Neural progenitor cell (in vitro differentiated cells): Measurements from ENCODE around the gene RAVER2. TPM values are rescaled to one million over a fixed set of nuclear protein-coding genes. Genes with fewer than 3 reads are reported as not detected.

Source experiments
- DNase-seq: peaks from one replicate; pipeline ENCODE4 v3.0.0-alpha.2; 2016; ENCODE audit warnings: low spot score
- H2AFZ ChIP-seq: fragments of 200-600 bp; sonication (generic); replicated peaks from 2 replicates; pipeline ENCODE4 v1.6.1; 2016; ENCODE audit warnings: antibody characterized with exemption
- H3F3A ChIP-seq: fragments of 200-600 bp; sonication (generic); 2 replicates; pipeline ENCODE4 v1.6.1; 2016; ENCODE audit warnings: antibody characterized with exemption, low read depth
- H3K27ac ChIP-seq: fragments of 200-600 bp; sonication (generic); 2 replicates; pipeline ENCODE4 v1.5.1; 2016; ENCODE audit warnings: mild to moderate bottlenecking
- H3K27me3 ChIP-seq: fragments of 200-600 bp; sonication (generic); 2 replicates; pipeline ENCODE4 v1.6.1; 2016; ENCODE audit warnings: mild to moderate bottlenecking, moderate library complexity
- H3K36me3 ChIP-seq: fragments of 200-600 bp; sonication (generic); 2 replicates; pipeline ENCODE4 v1.5.1; 2016
- H3K4me1 ChIP-seq: fragments of 200-600 bp; sonication (generic); 2 replicates; pipeline ENCODE4 v1.6.1; 2016; ENCODE audit warnings: mixed run types
- H3K4me2 ChIP-seq: fragments of 200-600 bp; sonication (generic); 2 replicates; pipeline ENCODE4 v1.6.1; 2016
- H3K4me3 ChIP-seq: fragments of 200-600 bp; sonication (generic); 2 replicates; pipeline ENCODE4 v1.5.1; 2016
- H3K79me2 ChIP-seq: fragments of 200-600 bp; sonication (generic); 2 replicates; pipeline ENCODE4 v1.6.1; 2016; ENCODE audit warnings: low read depth
- H3K9ac ChIP-seq: fragments of 200-600 bp; sonication (generic); 2 replicates; pipeline ENCODE4 v1.6.1; 2016
- H3K9me3 ChIP-seq: fragments of 200-600 bp; sonication (generic); 2 replicates; pipeline ENCODE4 v1.5.1; 2016; ENCODE audit warnings: low read depth
- H4K20me1 ChIP-seq: fragments of 200-600 bp; sonication (generic); 2 replicates; pipeline ENCODE4 v1.6.1; 2016; ENCODE audit warnings: low read depth
- H3K27ac Mint-ChIP-seq: 3 replicates; pipeline ENCODE4 v1.8.0; 2021; ENCODE audit warnings: mixed read lengths
- H3K27me3 Mint-ChIP-seq: 2 replicates; pipeline ENCODE4 v1.8.0; 2022; ENCODE audit warnings: low read depth, mild to moderate bottlenecking, inconsistent platforms, moderate library complexity, mixed read lengths; ENCODE audit not compliant: insufficient read depth
- H3K36me3 Mint-ChIP-seq: 3 replicates; pipeline ENCODE4 v1.8.0; 2021; ENCODE audit warnings: mixed read lengths
- H3K4me1 Mint-ChIP-seq: 3 replicates; pipeline ENCODE4 v1.8.0; 2021; ENCODE audit warnings: mixed read lengths
- H3K4me3 Mint-ChIP-seq: 3 replicates; pipeline ENCODE4 v1.8.0; 2021; ENCODE audit warnings: mild to moderate bottlenecking, moderate library complexity, mixed read lengths
- H3K9me3 Mint-ChIP-seq: 3 replicates; pipeline ENCODE4 v1.8.0; 2020; ENCODE audit warnings: mixed read lengths
- CTCF ChIP-seq: fragments of 200-600 bp; sonication (generic); IDR thresholded peaks from 2 replicates; pipeline ENCODE4 v1.5.1; 2017; ENCODE audit warnings: antibody characterized with exemption, mild to moderate bottlenecking
- EZH2 ChIP-seq: fragments of 200-600 bp; sonication (generic); IDR thresholded peaks from 2 replicates; pipeline ENCODE4 v1.6.1; 2017; ENCODE audit warnings: antibody characterized with exemption, mild to moderate bottlenecking, moderate library complexity
- EZH2phosphoT487 ChIP-seq: fragments of 200-600 bp; sonication (generic); IDR thresholded peaks from 2 replicates; pipeline ENCODE4 v1.6.1; 2017; ENCODE audit warnings: antibody characterized with exemption
- total RNA-seq: library from RNA; depleted of rRNA; stranded (reverse); fragments of >200 nt; gene quantifications from 2 replicates; pipeline ENCODE4 v1.2.3, GENCODE V29; 2015; ENCODE audit warnings: low replicate concordance

Gene RAVER2
- total RNA-seq, 1 donor from 2014 or later: 37.2 TPM

DNA sequence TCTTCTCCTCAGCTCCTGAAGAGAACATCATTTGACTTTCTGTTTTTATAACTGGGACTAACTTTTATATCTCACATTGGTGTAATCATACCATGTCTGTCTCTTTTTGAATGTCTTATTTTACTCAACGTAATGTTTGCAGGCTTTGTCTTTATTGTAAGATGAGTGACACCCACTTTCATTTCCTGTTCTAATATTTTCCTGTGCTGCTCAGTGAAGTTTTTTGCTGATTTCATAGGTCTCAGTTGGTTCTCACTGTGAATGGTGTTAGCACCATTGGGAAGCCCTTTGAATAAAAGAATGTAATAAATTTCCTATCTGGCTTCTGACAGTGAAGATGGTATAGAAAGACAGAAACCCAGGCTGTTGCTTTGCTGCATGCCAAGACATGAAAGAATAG is 84.0 kb downstream of the RAVER2 start:
- DNase-seq: no peak
- Histone ChIP-seq H3K4me1 (peaks cover 15% of the 10 kb centered on the region), H3K9me3 (no peaks in the 10 kb centered on the region), H3K36me3 (no peaks in the 10 kb centered on the region), H3K27me3 (no peaks in the 10 kb centered on the region), H3K4me2 (peak overlapping the region; percentile 21), H3K4me3 (no peak overlapping the region), H3K79me2 (no peaks in the 10 kb centered on the region), H2AFZ (no peak overlapping the region), H3F3A (peaks cover 14% of the 10 kb centered on the region), H4K20me1 (no peaks in the 10 kb centered on the region), H3K9ac (no peak overlapping the region), H3K27ac (no peak overlapping the region)
- Mint-ChIP-seq H3K4me3 (no peak overlapping the region), H3K27ac (no peak overlapping the region), H3K4me1 (peaks cover 20% of the 10 kb centered on the region), H3K36me3 (no peaks in the 10 kb centered on the region), H3K9me3 (no peaks in the 10 kb centered on the region), H3K27me3 (no peaks in the 10 kb centered on the region)
- TF ChIP-seq EZH2 (no peak), CTCF (no peak), EZH2phosphoT487 (no peak)

DNA sequence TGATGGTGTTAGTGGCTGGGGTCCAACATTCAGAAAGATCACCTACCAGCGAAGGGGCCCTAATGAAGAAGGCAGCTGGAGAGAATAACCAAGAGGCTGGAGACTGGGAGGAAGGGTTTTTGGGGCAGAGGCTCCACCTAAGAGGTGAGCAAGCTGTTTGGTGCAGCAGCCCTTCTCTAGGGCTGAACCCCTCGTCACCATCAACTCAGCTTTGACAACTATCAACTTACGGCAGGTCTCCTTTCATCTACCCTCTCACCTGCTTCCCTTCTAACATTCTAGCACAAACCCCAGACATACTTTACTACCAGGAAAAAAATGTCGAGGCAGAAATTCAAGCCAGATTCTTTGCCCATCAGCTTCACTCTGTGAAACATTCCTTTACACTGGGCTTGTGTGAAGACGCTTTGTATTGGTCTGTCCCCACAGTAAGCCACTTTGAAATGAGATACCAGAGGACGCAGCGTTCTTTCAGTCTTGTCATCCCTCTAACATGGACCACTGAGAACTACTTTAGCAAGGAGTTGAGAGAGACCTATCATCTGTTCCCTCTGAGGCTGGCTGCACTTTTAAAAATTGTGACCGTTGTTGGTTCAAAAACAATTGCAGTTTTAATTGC is 84.6 kb downstream of the RAVER2 start:
- no peaks in the 10 kb centered on the region for H3K27me3 Mint-ChIP-seq
- Histone ChIP-seq H3K27me3 (no peaks in the 10 kb centered on the region), H3K79me2 (no peaks in the 10 kb centered on the region), H4K20me1 (no peaks in the 10 kb centered on the region), H3K4me2 (peak overlapping the region; percentile 21), H3K4me1 (peaks cover 15% of the 10 kb centered on the region), H3K27ac (no peak overlapping the region), H2AFZ (no peak overlapping the region), H3K9ac (no peak overlapping the region), H3K9me3 (no peaks in the 10 kb centered on the region), H3K4me3 (no peak overlapping the region), H3K36me3 (no peaks in the 10 kb centered on the region), H3F3A (peaks cover 14% of the 10 kb centered on the region)
- TF ChIP-seq CTCF (no peak), EZH2 (no peak), EZH2phosphoT487 (no peak)
- no peaks in the 10 kb centered on the region for H3K36me3 Mint-ChIP-seq
- H3K4me1 Mint-ChIP-seq: peaks cover 17% of the 10 kb centered on the region
- no peak overlapping the region for H3K4me3 Mint-ChIP-seq
- H3K9me3 Mint-ChIP-seq: no peaks in the 10 kb centered on the region
- peak; percentile 48 for DNase-seq
- H3K27ac Mint-ChIP-seq: peak overlapping the region; percentile 2

DNA sequence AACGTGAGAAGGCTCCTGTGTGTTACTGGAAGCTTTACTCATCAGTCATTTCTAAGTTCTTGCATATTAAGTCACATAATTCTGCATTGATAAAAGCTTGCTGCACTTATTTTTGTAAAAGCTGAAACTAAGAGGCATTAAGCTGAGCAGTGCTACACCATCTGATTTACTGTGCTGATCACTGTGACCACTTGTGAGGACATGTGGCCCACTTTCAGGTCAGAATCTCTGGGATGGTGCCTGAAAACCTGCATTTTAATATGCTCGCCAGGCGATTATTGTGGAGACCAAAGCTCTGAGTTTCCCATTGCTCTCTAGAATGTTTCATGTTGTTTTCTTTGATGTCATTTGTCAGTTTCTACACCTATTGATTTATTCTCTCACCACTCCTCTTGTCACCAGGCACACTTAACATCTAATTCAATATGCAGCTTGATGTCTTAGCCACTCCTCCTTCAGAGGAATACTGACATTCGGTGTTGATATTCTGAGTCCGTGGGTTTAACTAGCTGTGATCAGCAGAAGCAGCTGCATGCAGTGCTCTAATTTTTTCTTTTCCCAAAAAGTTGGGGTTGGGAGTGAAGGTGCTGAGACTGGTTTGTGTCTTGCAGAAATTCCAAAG is 85.3 kb downstream of the RAVER2 start:
- H3K27ac Mint-ChIP-seq: no peak overlapping the region
- no peak overlapping the region for H3K4me3 Mint-ChIP-seq
- Histone ChIP-seq H3K4me2 (peak overlapping the region; percentile 21), H3K27ac (no peak overlapping the region), H3K79me2 (no peaks in the 10 kb centered on the region), H3F3A (peaks cover 14% of the 10 kb centered on the region), H3K9ac (no peak overlapping the region), H3K4me3 (no peak overlapping the region), H3K4me1 (peaks cover 15% of the 10 kb centered on the region), H3K9me3 (no peaks in the 10 kb centered on the region), H4K20me1 (no peaks in the 10 kb centered on the region), H3K27me3 (no peaks in the 10 kb centered on the region), H3K36me3 (no peaks in the 10 kb centered on the region), H2AFZ (no peak overlapping the region)
- H3K9me3 Mint-ChIP-seq: no peaks in the 10 kb centered on the region
- DNase-seq: no peak
- H3K27me3 Mint-ChIP-seq: no peaks in the 10 kb centered on the region
- TF ChIP-seq EZH2phosphoT487 (no peak), EZH2 (no peak), CTCF (no peak)
- H3K36me3 Mint-ChIP-seq: no peaks in the 10 kb centered on the region
- H3K4me1 Mint-ChIP-seq: peaks cover 17% of the 10 kb centered on the region
